Measurements from ENCODE around the gene SYN1. TPM values are rescaled to one million over a fixed set of nuclear protein-coding genes. Genes with fewer than 3 reads are reported as not detected.

Gene SYN1
- total RNA-seq, 1 donor from 2014 or later = not detected

- Histone ChIP-seq H3K4me3 (no peak overlapping the region), H3K27me3 (no peaks in the 10 kb centered on the region), H4K20me1 (ENCODE audit: low read depth) (no peaks in the 10 kb centered on the region), H3K4me2 (no peak overlapping the region), H3K79me2 (ENCODE audit: low read depth) (no peaks in the 10 kb centered on the region), H3K27ac (no peak overlapping the region), H2AFZ (replicated peaks) (no peak overlapping the region), H3F3A (ENCODE audit: low read depth) (no peaks in the 10 kb centered on the region), H3K9me3 (ENCODE audit: low read depth) (no peaks in the 10 kb centered on the region), H3K9ac (no peak overlapping the region), H3K36me3 (no peaks in the 10 kb centered on the region), H3K4me1 (no peaks in the 10 kb centered on the region)
- Mint-ChIP-seq H3K36me3 (peaks cover 6% of the 10 kb centered on the region), H3K4me3 (no peak overlapping the region), H3K9me3 (peaks cover 14% of the 10 kb centered on the region), H3K27ac (no peak overlapping the region), H3K4me1 (peaks cover 6% of the 10 kb centered on the region), H3K27me3 (ENCODE audit: insufficient read depth, low read depth) (peaks cover 8% of the 10 kb centered on the region)
- TF ChIP-seq EZH2 (IDR thresholded peaks at IDR 0.05) = no peak
- no peak for TF ChIP-seq EZH2phosphoT487 (IDR thresholded peaks at IDR 0.05)
- TF ChIP-seq CTCF (IDR thresholded peaks at IDR 0.05) = no peak
- DNase-seq (ENCODE audit: low spot score) = no peak
Observed at GRCh38 chrX:47585273-47585672, 34.4 kb downstream of the SYN1 start.

- no peak for DNase-seq (ENCODE audit: low spot score)
- Histone ChIP-seq H3F3A (ENCODE audit: low read depth) (no peaks in the 10 kb centered on the region), H3K27ac (no peak overlapping the region), H3K9me3 (ENCODE audit: low read depth) (no peaks in the 10 kb centered on the region), H3K36me3 (no peaks in the 10 kb centered on the region), H3K9ac (no peak overlapping the region), H3K4me3 (no peak overlapping the region), H4K20me1 (ENCODE audit: low read depth) (no peaks in the 10 kb centered on the region), H3K27me3 (no peaks in the 10 kb centered on the region), H2AFZ (replicated peaks) (no peak overlapping the region), H3K4me1 (no peaks in the 10 kb centered on the region), H3K4me2 (no peak overlapping the region), H3K79me2 (ENCODE audit: low read depth) (no peaks in the 10 kb centered on the region)
- H3K27ac Mint-ChIP-seq = no peak overlapping the region
- peaks cover 6% of the 10 kb centered on the region for H3K36me3 Mint-ChIP-seq
- no peak overlapping the region for H3K4me3 Mint-ChIP-seq
- peaks cover 6% of the 10 kb centered on the region for H3K27me3 Mint-ChIP-seq (ENCODE audit: insufficient read depth, low read depth)
- H3K9me3 Mint-ChIP-seq = peaks cover 11% of the 10 kb centered on the region
- no peak for TF ChIP-seq EZH2 (IDR thresholded peaks at IDR 0.05)
- TF ChIP-seq CTCF (IDR thresholded peaks at IDR 0.05) = no peak
- TF ChIP-seq EZH2phosphoT487 (IDR thresholded peaks at IDR 0.05) = no peak
- peaks cover 6% of the 10 kb centered on the region for H3K4me1 Mint-ChIP-seq
Observed at GRCh38 chrX:47584714-47585113, 34.9 kb downstream of the SYN1 start.

- peak overlapping the region; percentile 61 for H3K4me3 Mint-ChIP-seq
- no peak overlapping the region for H3K4me3 ChIP-seq
- peaks cover 14% of the 10 kb centered on the region for H3K9me3 Mint-ChIP-seq
- H3K9ac ChIP-seq = no peak overlapping the region
- no peaks in the 10 kb centered on the region for H4K20me1 ChIP-seq (ENCODE audit: low read depth)
- no peak for TF ChIP-seq EZH2phosphoT487 (IDR thresholded peaks at IDR 0.05)
- no peak for TF ChIP-seq EZH2 (IDR thresholded peaks at IDR 0.05)
- no peak for TF ChIP-seq CTCF (IDR thresholded peaks at IDR 0.05)
- H3K4me2 ChIP-seq = peak overlapping the region; percentile 68
- no peaks in the 10 kb centered on the region for H3K9me3 ChIP-seq (ENCODE audit: low read depth)
- H3K79me2 ChIP-seq (ENCODE audit: low read depth) = no peaks in the 10 kb centered on the region
- peaks cover 6% of the 10 kb centered on the region for H3K36me3 Mint-ChIP-seq
- peaks cover 7% of the 10 kb centered on the region for H3K27me3 Mint-ChIP-seq (ENCODE audit: insufficient read depth, low read depth)
- H3K4me1 Mint-ChIP-seq = peaks cover 7% of the 10 kb centered on the region
- DNase-seq (ENCODE audit: low spot score) = no peak
- H3K36me3 ChIP-seq = no peaks in the 10 kb centered on the region
- no peak overlapping the region for H2AFZ ChIP-seq (replicated peaks)
- no peaks in the 10 kb centered on the region for H3F3A ChIP-seq (ENCODE audit: low read depth)
- H3K27ac ChIP-seq = no peak overlapping the region
- H3K4me1 ChIP-seq = no peaks in the 10 kb centered on the region
- no peaks in the 10 kb centered on the region for H3K27me3 ChIP-seq
- H3K27ac Mint-ChIP-seq = no peak overlapping the region
Observed at GRCh38 chrX:47583240-47583861, 36.3 kb downstream of the SYN1 start.

Data from neural progenitor cell (in vitro differentiated cells).